ENCODE results near the gene RHOG.

RHOG gene

DNA sequence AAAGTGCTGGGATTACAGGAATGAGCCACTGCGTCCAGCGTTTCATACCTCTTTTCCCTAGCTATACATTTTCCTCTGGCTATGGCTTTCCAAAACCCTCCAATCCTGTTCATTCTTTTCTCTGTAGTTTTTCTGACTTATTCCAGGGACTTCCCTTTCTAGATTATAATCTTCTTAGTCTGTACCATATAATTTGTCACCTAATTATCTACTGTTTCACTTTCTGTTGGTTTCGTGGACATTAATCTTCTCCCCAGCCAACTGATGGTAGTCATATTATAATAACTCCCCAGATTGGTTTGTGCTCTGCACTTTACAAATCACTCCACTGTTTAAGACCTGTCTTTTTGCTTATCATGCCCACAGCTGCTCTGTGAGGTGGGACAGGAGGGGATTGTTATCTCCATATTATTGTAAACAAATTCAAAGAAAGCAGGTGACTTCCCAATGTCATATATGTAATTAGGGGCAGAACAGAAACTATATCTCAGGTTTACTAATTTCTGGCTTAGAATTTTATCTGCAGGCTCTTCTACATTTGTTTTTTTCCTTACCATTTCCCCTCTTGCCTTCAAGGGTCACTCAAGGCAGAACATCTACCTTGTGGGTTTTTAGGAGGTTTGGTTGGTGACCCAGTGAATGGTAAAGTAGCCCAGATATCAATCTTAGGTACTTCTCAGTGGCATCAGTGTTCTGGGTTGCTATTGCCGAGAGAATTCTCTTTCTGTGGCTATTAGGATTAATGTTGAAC lies 38.6 kb upstream of the RHOG start:
- peak overlapping the region; percentile 83 for H3K4me2 ChIP-seq (ENCODE audit: low read length)
- H3K27me3 ChIP-seq (ENCODE audit: low read depth, low read length) = no peaks in the 10 kb centered on the region
- H3K9me3 ChIP-seq (ENCODE audit: insufficient read depth, low read length) = no peaks in the 10 kb centered on the region
- H3K9ac ChIP-seq (ENCODE audit: low read length) = peak overlapping the region; percentile 32; the same call in 1 of the 2 replicates
- peaks cover 34% of the 10 kb centered on the region for H3K79me2 ChIP-seq (ENCODE audit: low read length)
- 0 out of 2 replicates have a peak, but pooled peaks cover 5% of the 10 kb centered on the region for H4K20me1 ChIP-seq (ENCODE audit: insufficient read depth, low read length)
- no peak overlapping the region for H2AFZ ChIP-seq (ENCODE audit: low read depth, low read length)
- peak overlapping the region; percentile 79 for H3K27ac ChIP-seq (ENCODE audit: low read length)
- H3K4me1 ChIP-seq (ENCODE audit: low read length) = peaks cover 54% of the 10 kb centered on the region
- H3K36me3 ChIP-seq (replicated peaks; ENCODE audit: low read depth, low read length) = peaks cover 3% of the 10 kb centered on the region
- H3K4me3 ChIP-seq (ENCODE audit: low read length) = peak overlapping the region; percentile 53
- no peak for TF ChIP-seq EZH2phosphoT487 (IDR thresholded peaks at IDR 0.05; ENCODE audit: low read depth)
- TF ChIP-seq, protein P1, sequence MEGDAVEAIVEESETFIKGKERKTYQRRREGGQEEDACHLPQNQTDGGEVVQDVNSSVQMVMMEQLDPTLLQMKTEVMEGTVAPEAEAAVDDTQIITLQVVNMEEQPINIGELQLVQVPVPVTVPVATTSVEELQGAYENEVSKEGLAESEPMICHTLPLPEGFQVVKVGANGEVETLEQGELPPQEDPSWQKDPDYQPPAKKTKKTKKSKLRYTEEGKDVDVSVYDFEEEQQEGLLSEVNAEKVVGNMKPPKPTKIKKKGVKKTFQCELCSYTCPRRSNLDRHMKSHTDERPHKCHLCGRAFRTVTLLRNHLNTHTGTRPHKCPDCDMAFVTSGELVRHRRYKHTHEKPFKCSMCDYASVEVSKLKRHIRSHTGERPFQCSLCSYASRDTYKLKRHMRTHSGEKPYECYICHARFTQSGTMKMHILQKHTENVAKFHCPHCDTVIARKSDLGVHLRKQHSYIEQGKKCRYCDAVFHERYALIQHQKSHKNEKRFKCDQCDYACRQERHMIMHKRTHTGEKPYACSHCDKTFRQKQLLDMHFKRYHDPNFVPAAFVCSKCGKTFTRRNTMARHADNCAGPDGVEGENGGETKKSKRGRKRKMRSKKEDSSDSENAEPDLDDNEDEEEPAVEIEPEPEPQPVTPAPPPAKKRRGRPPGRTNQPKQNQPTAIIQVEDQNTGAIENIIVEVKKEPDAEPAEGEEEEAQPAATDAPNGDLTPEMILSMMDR (IDR thresholded peaks at IDR 0.05; ENCODE audit: low read depth, low read length) = no peak

DNA sequence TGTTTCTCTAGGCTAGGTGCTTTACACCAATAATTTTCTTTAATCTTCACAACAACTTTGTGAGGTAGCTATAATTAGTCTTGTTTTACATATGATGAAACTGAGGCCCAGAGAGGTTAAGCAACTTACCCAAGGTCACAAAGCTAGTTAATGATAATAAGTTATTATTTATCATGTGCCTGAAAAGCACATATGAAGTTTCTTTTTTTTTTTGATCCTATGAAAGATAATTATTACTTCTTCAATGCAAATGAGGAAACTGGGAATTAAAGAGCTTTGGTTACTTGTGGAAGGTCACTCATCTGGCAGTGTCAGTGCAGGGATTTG lies 37.5 kb upstream of the RHOG start:
- peak overlapping the region; percentile 39 for H3K4me2 ChIP-seq (ENCODE audit: low read length)

DNA sequence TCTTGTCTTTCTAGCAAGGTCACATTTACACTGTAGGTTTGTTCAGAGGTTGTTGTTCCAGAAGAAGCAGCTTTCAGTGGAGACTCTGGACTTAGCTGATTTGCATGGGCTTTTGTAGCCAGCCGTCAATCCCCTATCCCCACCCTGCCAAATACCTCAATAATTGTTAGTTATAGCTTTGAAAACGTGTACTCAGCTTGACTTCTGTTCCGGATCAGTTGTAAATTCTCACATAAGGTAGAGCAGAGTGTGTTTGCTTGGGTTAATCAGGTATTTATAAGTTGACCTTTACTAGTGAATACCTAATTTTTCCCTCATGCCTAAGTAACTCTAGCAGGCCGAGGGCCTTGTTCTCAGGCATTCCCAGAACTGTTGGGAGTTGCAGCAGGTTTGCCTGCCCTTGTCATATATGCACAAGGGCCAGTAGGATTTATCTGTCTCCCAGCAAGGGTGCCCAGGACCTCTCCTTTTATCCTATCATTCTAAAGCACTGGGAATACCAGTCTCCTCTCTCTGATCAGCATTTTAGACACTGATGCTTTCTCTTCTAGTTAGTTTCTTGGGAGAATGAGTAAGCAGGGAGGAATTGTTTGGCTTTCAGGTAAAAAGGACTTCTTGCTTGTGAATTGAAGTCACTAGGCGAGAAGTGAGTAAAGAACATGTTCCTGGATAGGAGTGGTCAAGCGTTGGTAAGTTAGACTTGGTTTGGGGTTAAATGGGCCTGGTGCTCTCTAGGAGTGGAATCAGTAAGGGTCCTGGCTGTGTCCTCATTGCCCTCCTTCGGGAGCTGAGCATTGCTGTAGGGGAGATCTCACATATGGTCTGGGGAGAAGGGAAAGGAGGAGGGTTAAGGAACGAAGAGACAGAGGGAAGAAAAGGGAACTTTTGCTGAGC lies 36.9 kb upstream of the RHOG start:
- Histone ChIP-seq H3K4me2 (ENCODE audit: low read length) (peak overlapping the region; percentile 39), H2AFZ (ENCODE audit: low read depth, low read length) (no peak overlapping the region), H3K9me3 (ENCODE audit: insufficient read depth, low read length) (no peaks in the 10 kb centered on the region), H4K20me1 (ENCODE audit: insufficient read depth, low read length) (0 out of 2 replicates have a peak, but pooled peaks cover 5% of the 10 kb centered on the region), H3K9ac (ENCODE audit: low read length) (no peak overlapping the region), H3K36me3 (replicated peaks; ENCODE audit: low read depth, low read length) (peaks cover 3% of the 10 kb centered on the region), H3K27ac (ENCODE audit: low read length) (peak overlapping the region; percentile 29), H3K27me3 (ENCODE audit: low read depth, low read length) (no peaks in the 10 kb centered on the region), H3K4me1 (ENCODE audit: low read length) (peaks cover 54% of the 10 kb centered on the region), H3K4me3 (ENCODE audit: low read length) (no peak overlapping the region), H3K79me2 (ENCODE audit: low read length) (peaks cover 26% of the 10 kb centered on the region)
- TF ChIP-seq, protein P1 (IDR thresholded peaks at IDR 0.05; ENCODE audit: low read depth, low read length) = no peak
- no peak for TF ChIP-seq EZH2phosphoT487 (IDR thresholded peaks at IDR 0.05; ENCODE audit: low read depth)

More for the DNA sequence above, 37.5 kb upstream of the RHOG start:
- Histone ChIP-seq H2AFZ (ENCODE audit: low read depth, low read length) (no peak overlapping the region), H3K79me2 (ENCODE audit: low read length) (peaks cover 26% of the 10 kb centered on the region), H3K27me3 (ENCODE audit: low read depth, low read length) (no peaks in the 10 kb centered on the region), H3K4me3 (ENCODE audit: low read length) (peak overlapping the region; percentile 3; the same call in 1 of the 2 replicates), H3K4me1 (ENCODE audit: low read length) (peaks cover 54% of the 10 kb centered on the region), H3K9me3 (ENCODE audit: insufficient read depth, low read length) (no peaks in the 10 kb centered on the region), H3K36me3 (replicated peaks; ENCODE audit: low read depth, low read length) (peaks cover 3% of the 10 kb centered on the region), H4K20me1 (ENCODE audit: insufficient read depth, low read length) (0 out of 2 replicates have a peak, but pooled peaks cover 5% of the 10 kb centered on the region), H3K27ac (ENCODE audit: low read length) (peak overlapping the region; percentile 29; the same call in 1 of the 2 replicates), H3K9ac (ENCODE audit: low read length) (no peak overlapping the region)
- TF ChIP-seq, protein P1 (IDR thresholded peaks at IDR 0.05; ENCODE audit: low read depth, low read length) = no peak
- no peak for TF ChIP-seq EZH2phosphoT487 (IDR thresholded peaks at IDR 0.05; ENCODE audit: low read depth)

DNA sequence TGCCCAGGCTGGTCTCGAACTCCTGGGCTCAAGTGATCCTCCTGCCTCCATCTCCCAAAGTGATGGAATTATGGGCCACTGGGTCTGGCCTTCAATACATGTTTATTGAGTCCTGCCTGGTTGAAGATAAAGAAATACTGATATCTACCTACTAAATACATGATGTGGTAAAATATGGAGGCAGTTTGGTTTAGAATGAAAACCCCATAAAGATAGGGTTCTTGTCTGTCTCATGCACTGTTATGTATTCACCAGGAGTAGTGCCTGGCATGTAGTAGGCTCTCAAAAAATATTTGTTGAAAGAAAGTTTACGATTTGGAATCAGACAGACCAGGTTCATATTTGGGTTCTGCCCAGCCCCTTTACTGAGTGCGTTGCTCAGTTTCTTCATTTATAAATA lies 35.9 kb upstream of the RHOG start:
- H3K27me3 ChIP-seq (ENCODE audit: low read depth, low read length) = no peaks in the 10 kb centered on the region
- no peak overlapping the region for H3K9ac ChIP-seq (ENCODE audit: low read length)
- H3K4me3 ChIP-seq (ENCODE audit: low read length) = no peak overlapping the region
- TF ChIP-seq, protein P1 (IDR thresholded peaks at IDR 0.05; ENCODE audit: low read depth, low read length) = no peak
- TF ChIP-seq EZH2phosphoT487 (IDR thresholded peaks at IDR 0.05; ENCODE audit: low read depth) = no peak
- H3K36me3 ChIP-seq (replicated peaks; ENCODE audit: low read depth, low read length) = no peaks in the 10 kb centered on the region
- no peak overlapping the region for H3K27ac ChIP-seq (ENCODE audit: low read length)
- H3K4me1 ChIP-seq (ENCODE audit: low read length) = peaks cover 57% of the 10 kb centered on the region
- H4K20me1 ChIP-seq (ENCODE audit: insufficient read depth, low read length) = 0 out of 2 replicates have a peak, but pooled peaks cover 5% of the 10 kb centered on the region
- no peaks in the 10 kb centered on the region for H3K9me3 ChIP-seq (ENCODE audit: insufficient read depth, low read length)
- H2AFZ ChIP-seq (ENCODE audit: low read depth, low read length) = no peak overlapping the region
- peak overlapping the region; percentile 25 for H3K4me2 ChIP-seq (ENCODE audit: low read length)
- peaks cover 26% of the 10 kb centered on the region for H3K79me2 ChIP-seq (ENCODE audit: low read length)
